Astrocyte of the cerebellum (primary cell): Measurements from ENCODE around the gene DOK7.

Source experiments
- DNase-seq: peaks from one replicate; pipeline ENCODE4 v3.0.0-alpha.2; 2011; ENCODE audit warnings: low read depth
- H3K4me3 ChIP-seq: 2 replicates; pipeline ENCODE4 v1.5.1; 2011; ENCODE audit warnings: mild to moderate bottlenecking, low read depth, low read length, moderate library complexity
- CTCF ChIP-seq: IDR thresholded peaks from 2 replicates; pipeline ENCODE4 v1.5.1; 2012; ENCODE audit warnings: low read length, low read depth, moderate library complexity, mild to moderate bottlenecking; ENCODE audit errors: missing control alignments
- in situ Hi-C: cut with HindIII; loops from 2 replicates; pipeline ENCODE4 v1.10.0; 2017; ENCODE audit warnings: low sequenced_read_pairs

The DOK7 gene

GRCh38 chr4:3497523-3498389, 34.6 kb downstream of the DOK7 start:
- H3K4me3 ChIP-seq = no peak overlapping the region
- in situ Hi-C loops = no loop called here
- no peak for TF ChIP-seq CTCF
- no peak for DNase-seq

GRCh38 chr4:3498407-3498806, 35.3 kb downstream of the DOK7 start:
- no peak overlapping the region for H3K4me3 ChIP-seq
- no peak for TF ChIP-seq CTCF
- in situ Hi-C loops = no loop called here
- DNase-seq = no peak

GRCh38 chr4:3498901-3499510, 35.9 kb downstream of the DOK7 start:
- in situ Hi-C loops = no loop called here
- H3K4me3 ChIP-seq = no peak overlapping the region
- no peak for TF ChIP-seq CTCF
- no peak for DNase-seq

- no peak for DNase-seq
- no peak for TF ChIP-seq CTCF
- H3K4me3 ChIP-seq = no peak overlapping the region
- in situ Hi-C loops = no loop called here
Observed at GRCh38 chr4:3499710-3500109, 36.6 kb downstream of the DOK7 start.

- DNase-seq = no peak
- no peak for TF ChIP-seq CTCF
- in situ Hi-C loops = no loop called here
- no peak overlapping the region for H3K4me3 ChIP-seq
Observed at GRCh38 chr4:3500111-3500510, 37.0 kb downstream of the DOK7 start.

DNA sequence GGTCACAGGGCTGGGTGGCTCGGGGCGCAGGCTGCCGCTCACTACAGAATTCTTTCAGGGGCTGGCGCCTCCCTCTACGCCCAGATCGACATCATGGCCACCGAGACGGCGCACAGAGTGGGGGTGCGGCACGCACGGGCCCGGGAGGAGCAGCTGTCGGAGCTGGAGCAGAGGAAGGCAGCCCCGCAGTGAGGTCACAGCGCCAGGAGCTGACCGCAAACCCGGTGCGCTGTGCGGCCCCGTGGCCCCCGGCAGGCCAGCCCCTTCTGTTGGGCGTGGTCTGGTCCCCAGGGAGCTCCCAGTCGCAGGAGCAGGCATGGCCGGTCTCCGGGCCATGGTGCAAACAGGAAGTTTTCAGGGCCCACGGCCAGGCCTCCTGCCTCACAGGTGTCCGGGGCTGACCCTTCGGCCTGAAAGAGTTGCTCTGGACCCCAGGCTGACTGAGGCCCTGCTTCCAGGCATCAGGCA, 37.6 kb downstream of the DOK7 start:
- in situ Hi-C loops = no loop called here
- no peak overlapping the region for H3K4me3 ChIP-seq
- no peak for TF ChIP-seq CTCF
- DNase-seq = no peak
